Testis (tissue), 3 donors: ENCODE results near the gene OTOS. TPM values are rescaled to one million over a fixed set of nuclear protein-coding genes. Genes with fewer than 3 reads are reported as not detected.

Experiments used
- DNase-seq: peaks from one replicate; pipeline ENCODE4 v3.0.0-alpha.2; 2019
- H3K27ac ChIP-seq, 2 donors: fragments of 200-600 bp; sonication (generic); one replicate each; pipeline ENCODE4 v1.5.1; 2019
- H3K27me3 ChIP-seq: fragments of 200-600 bp; sonication (generic); one replicate; pipeline ENCODE4 v1.5.1; 2019
- H3K36me3 ChIP-seq: fragments of 200-600 bp; sonication (generic); one replicate; pipeline ENCODE4 v1.5.1; 2017; ENCODE audit warnings: low read depth; ENCODE audit errors: missing control alignments
- H3K4me1 ChIP-seq: fragments of 200-600 bp; sonication (generic); one replicate; pipeline ENCODE4 v1.5.1; 2019
- H3K4me3 ChIP-seq, 2 donors: fragments of 200-600 bp; sonication (generic); one replicate each; pipeline ENCODE4 v1.5.1; 2017 to 2019
- H3K9me3 ChIP-seq: fragments of 200-600 bp; sonication (generic); one replicate; pipeline ENCODE4 v1.5.1; 2017
- POLR2A ChIP-seq: fragments of 450-650 bp; IDR thresholded peaks from one replicate; pipeline ENCODE4 v1.6.1; 2017; ENCODE audit warnings: antibody characterized with exemption, mild to moderate bottlenecking, moderate library complexity
- whole genome bisulfite sequencing, 2 donors: methylation state at CpG; one replicate each; pipeline ENCODE4 v1.1.5; 2018; 5-methylcytosine and 5-hydroxymethylcytosine counted together
- intact Hi-C: fragments of 100-400 bp; cut with DNase I; formaldehyde crosslinking; loops from one replicate; pipeline ENCODE4 v1.15.1; 2023; ENCODE audit warnings: low total_unique reads
- polyA plus RNA-seq: library from polyadenylated mRNA; stranded (reverse); fragments of 350-450 nt; fragmentation: Illumina TruSeq; extraction: RNeasy Lipid Tissue Mini Kit (QIAGEN cat#74804); gene quantifications from one replicate; pipeline ENCODE4 v1.2.3, GENCODE V29; 2014; ENCODE audit warnings: low read depth, low replicate concordance; ENCODE audit not compliant: insufficient read depth
- total RNA-seq, 2 donors: library from RNA; depleted of rRNA; stranded (reverse); fragments of >200 nt; gene quantifications; one replicate each; pipeline ENCODE4 v1.2.3, GENCODE V29; 2016
- TF ChIP-seq, protein P1 (sequence below), 3 experiments: fragments of 450-650 bp in 2 of 3; fragments of 200-600 bp in 1 of 3; sonication (generic) in 1 of 3; IDR thresholded peaks; one replicate each; pipeline ENCODE4 v1.5.1; 2016 to 2019; ENCODE audit warnings: antibody characterized with exemption in 3 of 3, mild to moderate bottlenecking in 2 of 3, moderate library complexity in 1 of 3

Gene OTOS
- total and polyA plus RNA-seq, 3 donors from 2014 or later: 1.2 to 1.5 TPM; not detected in 1

GRCh38 chr2:240156435-240157146, 16.1 kb upstream of the OTOS start:
- 83 to 91% methylated on average over 24 to 29 of the region's 29 CpGs for WGBS, 2 donors
- no peak for DNase-seq
- intact Hi-C loops: no loop called here
- H3K27me3 ChIP-seq: no peaks in the 10 kb centered on the region
- no peak overlapping the region for H3K27ac ChIP-seq
- TF ChIP-seq POLR2A: no peak
- TF ChIP-seq, protein P1, sequence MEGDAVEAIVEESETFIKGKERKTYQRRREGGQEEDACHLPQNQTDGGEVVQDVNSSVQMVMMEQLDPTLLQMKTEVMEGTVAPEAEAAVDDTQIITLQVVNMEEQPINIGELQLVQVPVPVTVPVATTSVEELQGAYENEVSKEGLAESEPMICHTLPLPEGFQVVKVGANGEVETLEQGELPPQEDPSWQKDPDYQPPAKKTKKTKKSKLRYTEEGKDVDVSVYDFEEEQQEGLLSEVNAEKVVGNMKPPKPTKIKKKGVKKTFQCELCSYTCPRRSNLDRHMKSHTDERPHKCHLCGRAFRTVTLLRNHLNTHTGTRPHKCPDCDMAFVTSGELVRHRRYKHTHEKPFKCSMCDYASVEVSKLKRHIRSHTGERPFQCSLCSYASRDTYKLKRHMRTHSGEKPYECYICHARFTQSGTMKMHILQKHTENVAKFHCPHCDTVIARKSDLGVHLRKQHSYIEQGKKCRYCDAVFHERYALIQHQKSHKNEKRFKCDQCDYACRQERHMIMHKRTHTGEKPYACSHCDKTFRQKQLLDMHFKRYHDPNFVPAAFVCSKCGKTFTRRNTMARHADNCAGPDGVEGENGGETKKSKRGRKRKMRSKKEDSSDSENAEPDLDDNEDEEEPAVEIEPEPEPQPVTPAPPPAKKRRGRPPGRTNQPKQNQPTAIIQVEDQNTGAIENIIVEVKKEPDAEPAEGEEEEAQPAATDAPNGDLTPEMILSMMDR (IDR thresholded peaks at IDR 0.05): no peak
- H3K36me3 ChIP-seq: no peaks in the 10 kb centered on the region
- H3K4me3 ChIP-seq: no peak overlapping the region
- H3K4me1 ChIP-seq: peaks cover 5% of the 10 kb centered on the region
- H3K9me3 ChIP-seq: no peaks in the 10 kb centered on the region

- DNase-seq: no peak
- TF ChIP-seq, protein P1 (IDR thresholded peaks at IDR 0.05): no peak
- TF ChIP-seq POLR2A: no peak
- WGBS, 2 donors: 83 to 84% methylated on average over 13 of the region's 13 CpGs
- Histone ChIP-seq H3K27me3 (no peaks in the 10 kb centered on the region), H3K9me3 (no peaks in the 10 kb centered on the region), H3K36me3 (no peaks in the 10 kb centered on the region), H3K27ac (no peak overlapping the region), H3K4me3 (no peak overlapping the region), H3K4me1 (peaks cover 5% of the 10 kb centered on the region)
- intact Hi-C loops: no loop called here
Measured at GRCh38 chr2:240155745-240156390, 15.4 kb upstream of the OTOS start.

DNA sequence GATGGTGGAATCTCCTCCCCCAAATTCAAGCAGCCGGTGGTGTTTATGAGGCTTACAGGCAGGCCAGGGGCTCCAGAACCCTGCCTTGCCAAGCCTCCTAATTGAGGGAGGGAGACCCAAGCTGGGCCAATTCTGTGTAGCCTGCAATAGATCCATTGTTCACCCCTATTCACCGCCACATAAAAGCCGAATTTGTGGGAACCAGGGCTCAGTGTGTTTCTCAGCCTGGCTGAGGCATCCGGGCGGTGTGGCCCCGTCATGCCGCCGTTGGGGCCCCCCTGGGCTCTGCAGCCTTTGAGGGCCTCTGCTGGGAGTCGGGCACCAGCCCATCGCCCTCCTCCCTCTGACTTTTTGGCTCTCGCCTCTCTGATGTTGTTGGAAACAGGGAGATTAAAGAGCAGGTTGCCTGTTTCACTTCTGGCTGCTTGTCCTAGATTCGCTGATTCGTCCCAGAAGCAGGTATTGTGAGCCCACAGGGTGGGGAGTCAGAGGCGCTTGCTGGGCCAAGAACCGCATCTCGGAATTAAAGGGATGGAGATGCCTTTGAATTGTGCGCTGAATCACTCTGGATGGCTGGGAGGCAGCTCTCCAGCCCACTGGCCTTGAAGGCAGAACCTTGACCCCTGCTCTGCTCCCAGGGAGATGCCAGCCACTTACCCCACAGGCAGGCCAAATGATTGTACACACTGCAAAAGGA, 14.7 kb upstream of the OTOS start:
- WGBS, 2 donors: 58 to 70% methylated on average over 5 to 17 of the region's 17 CpGs

GRCh38 chr2:240154606-240155005, 14.1 kb upstream of the OTOS start:
- 86 to 88% methylated on average over 8 of the region's 8 CpGs for WGBS, 2 donors
- H3K4me1 ChIP-seq: peaks cover 5% of the 10 kb centered on the region
- no peaks in the 10 kb centered on the region for H3K9me3 ChIP-seq
- intact Hi-C loops: no loop called here
- no peak overlapping the region for H3K27ac ChIP-seq
- TF ChIP-seq, protein P1 (IDR thresholded peaks at IDR 0.05): no peak
- no peak for TF ChIP-seq POLR2A
- no peak overlapping the region for H3K4me3 ChIP-seq
- H3K36me3 ChIP-seq: no peaks in the 10 kb centered on the region
- no peaks in the 10 kb centered on the region for H3K27me3 ChIP-seq
- no peak for DNase-seq

More for the DNA sequence above, 14.7 kb upstream of the OTOS start:
- Histone ChIP-seq H3K27ac (no peak overlapping the region), H3K9me3 (no peaks in the 10 kb centered on the region), H3K36me3 (no peaks in the 10 kb centered on the region), H3K4me1 (peaks cover 5% of the 10 kb centered on the region), H3K4me3 (no peak overlapping the region), H3K27me3 (no peaks in the 10 kb centered on the region)
- DNase-seq: no peak
- intact Hi-C loops: no loop called here
- TF ChIP-seq POLR2A: no peak
- TF ChIP-seq, protein P1 (IDR thresholded peaks at IDR 0.05): no peak
